Measurements from ENCODE around the gene FAM20A.

GRCh38 chr17:68589086-68589485 lies 12.1 kb downstream of the FAM20A start:
- no peak for TF ChIP-seq ZNF274 (IDR thresholded peaks at IDR 0.05; ENCODE audit: low read depth, low read length)
- TF ChIP-seq SUZ12 (IDR thresholded peaks at IDR 0.05; ENCODE audit: extremely low read depth, insufficient read depth, insufficient read length) = no peak
- no peak for TF ChIP-seq YY1 (IDR thresholded peaks at IDR 0.05; ENCODE audit: insufficient read depth, insufficient read length)

Measured in NT2/D1 (cell line).